ENCODE results near the gene ELMO1.

Gene ELMO1

GRCh38 chr7:36939816-36940215, 508.8 kb downstream of the ELMO1 start:
- DNase-seq, result no peak
- TF ChIP-seq CTCF (IDR thresholded peaks at IDR 0.05; ENCODE audit: low read depth, low read length), result no peak
- H3K9me3 ChIP-seq (ENCODE audit: severe bottlenecking), result peaks cover 24% of the 10 kb centered on the region
- H3K36me3 ChIP-seq, result no peaks in the 10 kb centered on the region
- no peak overlapping the region for H3K27ac ChIP-seq
- H3K4me3 ChIP-seq (ENCODE audit: low read depth, low read length), result no peak overlapping the region
- H3K27me3 ChIP-seq (ENCODE audit: insufficient read depth, low read depth, severe bottlenecking), result no peaks in the 10 kb centered on the region

DNA sequence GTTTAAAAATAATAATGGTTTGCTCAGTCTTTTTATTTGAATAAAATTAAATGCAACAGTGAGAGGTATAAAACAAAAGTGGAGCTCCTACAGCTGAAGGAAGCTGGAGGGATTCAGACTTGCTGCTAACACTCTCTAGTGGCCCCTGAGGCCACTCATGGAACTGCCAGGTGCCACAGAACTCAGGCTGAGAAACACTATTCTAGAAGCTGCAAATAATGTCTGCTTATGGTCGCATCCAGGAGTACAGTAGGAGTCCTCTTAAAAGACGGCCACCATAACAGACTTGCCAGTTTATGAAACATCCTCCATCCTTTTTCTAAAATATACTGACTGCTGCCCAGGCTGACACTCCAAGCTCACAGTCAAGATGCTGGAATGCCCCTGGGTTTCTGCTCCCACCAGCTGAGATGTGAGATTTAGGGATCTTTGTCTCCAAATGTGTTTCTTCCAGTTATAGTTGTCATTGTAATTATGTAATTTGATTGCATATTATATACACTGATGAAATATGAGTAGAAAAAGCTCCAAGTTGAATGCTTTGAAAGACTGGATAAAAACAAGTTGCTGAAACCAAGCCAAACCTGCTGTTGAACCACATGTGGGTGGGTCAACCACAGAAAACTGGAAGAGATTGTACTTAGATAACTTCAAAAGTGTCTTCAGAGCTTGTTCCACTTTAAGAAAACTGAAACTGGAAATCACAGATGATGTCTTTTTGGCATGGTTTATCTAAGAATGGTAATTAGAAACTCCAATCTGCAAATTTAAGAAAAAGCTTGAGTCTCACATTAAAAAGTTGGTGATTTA, 510.7 kb downstream of the ELMO1 start:
- H3K9me3 ChIP-seq (ENCODE audit: severe bottlenecking), result peaks cover 24% of the 10 kb centered on the region
- 0 out of 2 replicates have a peak, but pooled peaks have one; percentile 22 for TF ChIP-seq CTCF (IDR thresholded peaks at IDR 0.05; ENCODE audit: low read depth, low read length)
- no peaks in the 10 kb centered on the region for H3K36me3 ChIP-seq
- no peak overlapping the region for H3K27ac ChIP-seq
- H3K27me3 ChIP-seq (ENCODE audit: insufficient read depth, low read depth, severe bottlenecking), result no peaks in the 10 kb centered on the region
- no peak for DNase-seq
- H3K4me3 ChIP-seq (ENCODE audit: low read depth, low read length), result no peak overlapping the region

DNA sequence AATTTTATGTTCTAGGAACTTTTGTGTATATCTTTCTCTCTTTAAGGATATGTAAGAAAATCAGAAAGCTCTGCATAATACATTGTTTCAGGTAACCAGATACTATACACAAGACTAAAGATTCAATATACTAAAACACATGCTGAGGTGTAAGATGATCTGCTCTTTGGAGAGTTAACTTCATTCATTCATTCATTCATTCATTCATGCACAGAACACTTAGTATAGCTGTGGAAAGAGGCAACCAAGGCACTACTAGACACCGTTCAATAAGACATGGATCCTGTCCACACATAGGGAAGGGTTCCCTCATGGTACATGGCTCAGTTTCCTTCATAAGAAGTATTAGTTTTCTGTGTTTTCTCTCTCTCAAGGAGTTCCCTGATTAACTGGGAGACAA, 516.8 kb downstream of the ELMO1 start:
- Histone ChIP-seq H3K27me3 (ENCODE audit: insufficient read depth, low read depth, severe bottlenecking) (no peaks in the 10 kb centered on the region), H3K36me3 (no peaks in the 10 kb centered on the region), H3K27ac (no peak overlapping the region), H3K4me3 (ENCODE audit: low read depth, low read length) (no peak overlapping the region), H3K9me3 (ENCODE audit: severe bottlenecking) (peaks cover 3% of the 10 kb centered on the region)
- no peak for DNase-seq
- no peak for TF ChIP-seq CTCF (IDR thresholded peaks at IDR 0.05; ENCODE audit: low read depth, low read length)

GRCh38 chr7:36929791-36930190, 518.9 kb downstream of the ELMO1 start:
- peak; percentile 26 for DNase-seq
- TF ChIP-seq CTCF (IDR thresholded peaks at IDR 0.05; ENCODE audit: low read depth, low read length), result no peak
- H3K4me3 ChIP-seq (ENCODE audit: low read depth, low read length), result no peak overlapping the region
- peak overlapping the region; percentile 85 for H3K27ac ChIP-seq
- no peaks in the 10 kb centered on the region for H3K36me3 ChIP-seq
- no peaks in the 10 kb centered on the region for H3K27me3 ChIP-seq (ENCODE audit: insufficient read depth, low read depth, severe bottlenecking)
- no peaks in the 10 kb centered on the region for H3K9me3 ChIP-seq (ENCODE audit: severe bottlenecking)

DNA sequence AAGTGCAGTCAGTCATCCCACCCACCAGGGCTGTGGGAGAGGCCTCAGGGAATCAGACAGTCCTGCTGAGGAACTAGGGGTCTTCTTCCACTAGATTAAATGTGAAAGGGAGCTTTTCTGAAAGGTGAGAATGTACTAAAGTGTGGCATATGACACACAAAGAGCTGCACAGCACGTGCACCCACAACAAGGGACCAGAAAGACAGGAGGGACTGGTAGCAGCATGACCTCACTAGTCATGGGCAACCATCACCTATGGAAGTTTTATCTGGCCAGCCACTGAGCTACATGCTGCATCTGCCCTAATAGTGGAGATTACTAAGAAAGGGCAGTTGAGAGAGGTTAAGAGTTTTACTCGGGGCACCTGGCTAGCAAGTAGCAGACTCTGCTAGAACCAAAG, 519.9 kb downstream of the ELMO1 start:
- peak; percentile 18 for DNase-seq
- no peaks in the 10 kb centered on the region for H3K9me3 ChIP-seq (ENCODE audit: severe bottlenecking)
- H3K36me3 ChIP-seq, result no peaks in the 10 kb centered on the region
- H3K27ac ChIP-seq, result peak overlapping the region; percentile 85
- no peaks in the 10 kb centered on the region for H3K27me3 ChIP-seq (ENCODE audit: insufficient read depth, low read depth, severe bottlenecking)
- TF ChIP-seq CTCF (IDR thresholded peaks at IDR 0.05; ENCODE audit: low read depth, low read length), result no peak
- peak overlapping the region; percentile 12 for H3K4me3 ChIP-seq (ENCODE audit: low read depth, low read length)

DNA sequence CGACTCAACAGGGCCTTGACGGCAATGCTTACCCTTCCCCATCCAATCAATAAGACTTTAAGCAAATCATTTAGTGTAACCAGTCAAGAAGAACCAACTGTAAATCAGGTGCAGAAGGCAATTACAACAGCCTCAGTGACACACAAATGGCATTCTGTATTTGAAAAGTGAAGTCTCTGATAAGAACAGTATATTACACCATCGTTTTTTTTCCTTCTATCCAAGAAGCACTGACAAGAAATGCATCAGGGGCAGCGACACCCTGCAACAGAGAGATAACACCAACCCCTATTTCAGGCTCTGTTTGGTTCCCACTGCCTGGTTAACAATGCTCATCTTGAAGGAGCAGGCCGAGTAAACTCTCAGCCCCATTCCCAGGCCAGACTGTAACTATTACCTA, 520.4 kb downstream of the ELMO1 start:
- no peaks in the 10 kb centered on the region for H3K9me3 ChIP-seq (ENCODE audit: severe bottlenecking)
- DNase-seq, result peak; percentile 34
- peak overlapping the region; percentile 85 for H3K27ac ChIP-seq
- H3K36me3 ChIP-seq, result no peaks in the 10 kb centered on the region
- TF ChIP-seq CTCF (IDR thresholded peaks at IDR 0.05; ENCODE audit: low read depth, low read length), result no peak
- H3K27me3 ChIP-seq (ENCODE audit: insufficient read depth, low read depth, severe bottlenecking), result no peaks in the 10 kb centered on the region
- peak overlapping the region; percentile 12 for H3K4me3 ChIP-seq (ENCODE audit: low read depth, low read length)

All from WERI-Rb-1 (cell line).